Erythroblast (primary cell): ENCODE data around the gene XPR1.

Experiments used
- GATA1 ChIP-seq: IDR thresholded peaks from 2 replicates; pipeline ENCODE4 v1.6.1; 2011; ENCODE audit warnings: low read depth, mild to moderate bottlenecking, control low read depth, low read length, moderate library complexity
- POLR2A ChIP-seq: IDR thresholded peaks from 2 replicates; pipeline ENCODE4 v1.6.1; 2011; ENCODE audit warnings: mild to moderate bottlenecking, low read length

DNA sequence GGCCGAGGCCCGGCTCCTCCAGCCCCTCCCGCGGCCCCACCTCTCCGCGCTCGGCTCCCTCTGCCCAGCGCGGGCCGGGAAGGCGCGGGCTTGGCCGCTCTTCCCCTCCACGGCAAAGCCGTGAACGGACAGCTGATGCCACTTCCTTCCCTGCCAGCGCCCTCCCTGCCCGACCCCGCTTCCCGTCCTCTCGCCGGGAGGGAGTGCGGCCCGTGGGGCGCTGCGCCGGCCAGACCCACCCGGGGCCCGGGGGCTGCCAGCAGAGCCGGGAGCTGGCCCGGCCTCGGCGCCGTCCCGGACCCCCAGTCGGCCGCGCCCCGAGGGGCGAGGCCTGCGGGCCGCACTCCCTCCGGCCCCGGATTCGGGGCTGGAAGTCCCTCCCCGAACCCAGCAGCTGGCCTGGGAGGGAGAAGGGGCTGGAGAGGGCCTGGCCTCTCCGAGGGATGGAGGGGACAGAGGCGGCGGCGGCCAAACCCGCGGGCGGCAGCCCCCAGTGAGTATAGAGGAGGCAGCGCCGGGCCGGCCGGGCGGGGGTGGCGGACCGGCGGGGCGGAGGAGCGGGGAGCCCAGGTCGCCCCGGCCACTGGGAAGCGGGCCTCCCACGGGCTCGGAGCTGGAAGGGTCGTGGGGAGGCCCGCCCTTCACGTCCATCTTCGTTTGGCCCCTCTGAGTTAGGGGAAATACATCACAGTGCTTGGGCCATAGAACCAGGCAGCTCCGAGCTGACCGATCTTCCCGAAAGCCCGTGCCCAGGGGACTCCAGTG, 281.2 kb downstream of the XPR1 start, which contains the start of gene KIAA1614:
- no peak for TF ChIP-seq POLR2A
- TF ChIP-seq GATA1, result no peak
